Gastroesophageal sphincter (tissue), 4 donors: ENCODE data around the gene DHX57. TPM values are rescaled to one million over a fixed set of nuclear protein-coding genes. Genes with fewer than 3 reads are reported as not detected.

Experiments used
- ATAC-seq: fragments of 150-250 bp; one replicate; pipeline ENCODE4 v1.9.1; 2016; ENCODE audit warnings: mild to moderate bottlenecking, moderate library complexity
- H3K27ac ChIP-seq, 4 donors: fragments of 200-600 bp; sonication (generic) in 3 of 4; 1 replicate in 3 of 4; 2 replicates in 1 of 4; pipeline ENCODE4 v1.5.1; 2016 to 2019
- H3K27me3 ChIP-seq: fragments of 200-600 bp; sonication (generic); one replicate; pipeline ENCODE4 v1.5.1; 2019
- H3K36me3 ChIP-seq, 2 donors: fragments of 200-600 bp; sonication (generic); one replicate each; pipeline ENCODE4 v1.5.1; 2019; ENCODE audit warnings: control low read depth in 1 of 2
- H3K4me1 ChIP-seq, 3 donors: fragments of 200-600 bp; sonication (generic); 1 replicate in 2 of 3; 2 replicates in 1 of 3; pipeline ENCODE4 v1.5.1; 2016 to 2019; ENCODE audit warnings: control low read depth in 2 of 3
- H3K4me3 ChIP-seq, 2 donors: fragments of 200-600 bp; sonication (generic); one replicate each; pipeline ENCODE4 v1.5.1; 2019; ENCODE audit warnings: mild to moderate bottlenecking in 1 of 2, moderate library complexity in 1 of 2
- H3K9me3 ChIP-seq, 3 donors: fragments of 200-600 bp; sonication (generic); one replicate each; pipeline ENCODE4 v1.5.1; 2017 to 2019; ENCODE audit warnings: control low read depth in 2 of 3
- CTCF ChIP-seq, 4 experiments: fragments of 200-600 bp in 2 of 4; fragments of 450-650 bp in 2 of 4; sonication (generic) in 1 of 4; IDR thresholded peaks; one replicate each; pipeline ENCODE4 v1.5.1; 2017 to 2019; ENCODE audit warnings: antibody characterized with exemption in 4 of 4, mild to moderate bottlenecking in 2 of 4, moderate library complexity in 2 of 4
- EP300 ChIP-seq: sonication (generic); formaldehyde crosslinking; IDR thresholded peaks from one replicate; pipeline ENCODE4 v1.6.1; 2017; ENCODE audit warnings: antibody characterized with exemption, mild to moderate bottlenecking
- POLR2A ChIP-seq, 2 donors: fragments of 450-650 bp; IDR thresholded peaks; one replicate each; pipeline ENCODE4 v1.6.1; 2017; ENCODE audit warnings: antibody characterized with exemption in 2 of 2, mild to moderate bottlenecking in 2 of 2, moderate library complexity in 1 of 2
- POLR2AphosphoS5 ChIP-seq: sonication (generic); formaldehyde crosslinking; IDR thresholded peaks from one replicate; pipeline ENCODE4 v1.6.1; 2017; ENCODE audit warnings: antibody characterized with exemption
- WGBS, 2 donors: methylation state at CpG; one replicate each; pipeline ENCODE4 v1.1.5; 2018; ENCODE audit warnings: low coverage in 1 of 2; 5-methylcytosine and 5-hydroxymethylcytosine counted together
- total RNA-seq, 4 donors: library from RNA; depleted of rRNA; stranded (reverse); fragments of >200 nt; gene quantifications; one replicate each; pipeline ENCODE4 v1.1.0, GENCODE V29; 2016

Gene DHX57
- total RNA-seq, 4 donors from 2014 or later = 10.9 to 24.1 (median 20.1) TPM

GRCh38 chr2:38911191-38911590 lies 35.5 kb upstream of the DHX57 start:
- Histone ChIP-seq H3K36me3 (no peaks in the 10 kb centered on the region), H3K27ac (no peak overlapping the region), H3K27me3 (no peaks in the 10 kb centered on the region), H3K9me3 (no peaks in the 10 kb centered on the region), H3K4me1 (no peaks in the 10 kb centered on the region), H3K4me3 (no peak overlapping the region)
- WGBS, 2 donors = 79 to 93% methylated on average over 1 of the region's 1 CpG
- ATAC-seq = no peak
- TF ChIP-seq EP300 (no peak), CTCF (IDR thresholded peaks at IDR 0.05) (no peak), POLR2AphosphoS5 (no peak), POLR2A (IDR thresholded peaks at IDR 0.05) (no peak)

GRCh38 chr2:38909872-38910271 lies 34.1 kb upstream of the DHX57 start:
- 100% methylated on average over 1 of the region's 1 CpG for WGBS, 2 donors
- no peaks in the 10 kb centered on the region for H3K4me1 ChIP-seq
- no peak for TF ChIP-seq POLR2A (IDR thresholded peaks at IDR 0.05)
- H3K4me3 ChIP-seq = no peak overlapping the region
- H3K9me3 ChIP-seq = no peaks in the 10 kb centered on the region
- ATAC-seq = no peak
- H3K36me3 ChIP-seq = no peaks in the 10 kb centered on the region
- no peak overlapping the region for H3K27ac ChIP-seq
- H3K27me3 ChIP-seq = no peaks in the 10 kb centered on the region

- Histone ChIP-seq H3K27ac (no peak overlapping the region), H3K4me1 (no peaks in the 10 kb centered on the region), H3K4me3 (no peak overlapping the region), H3K9me3 (no peaks in the 10 kb centered on the region), H3K36me3 (no peaks in the 10 kb centered on the region), H3K27me3 (no peaks in the 10 kb centered on the region)
- TF ChIP-seq CTCF (IDR thresholded peaks at IDR 0.05) (no peak), EP300 (no peak), POLR2A (IDR thresholded peaks at IDR 0.05) (no peak), POLR2AphosphoS5 (no peak)
- ATAC-seq = no peak
- WGBS, 2 donors = 55 to 70% methylated on average over 1 to 2 of the region's 2 CpGs
These were observed 32.2 kb upstream of the DHX57 start for GRCh38 chr2:38907743-38908562.

GRCh38 chr2:38907242-38907641 lies 31.5 kb upstream of the DHX57 start:
- no peaks in the 10 kb centered on the region for H3K27me3 ChIP-seq
- H3K4me3 ChIP-seq = no peak overlapping the region
- TF ChIP-seq POLR2AphosphoS5 (no peak), CTCF (IDR thresholded peaks at IDR 0.05) (no peak), EP300 (no peak), POLR2A (IDR thresholded peaks at IDR 0.05) (no peak)
- no peak for ATAC-seq
- H3K4me1 ChIP-seq = no peaks in the 10 kb centered on the region
- H3K9me3 ChIP-seq = no peaks in the 10 kb centered on the region
- H3K27ac ChIP-seq = no peak overlapping the region
- H3K36me3 ChIP-seq = no peaks in the 10 kb centered on the region
- WGBS, 2 donors = 60 to 62% methylated on average over 1 of the region's 1 CpG

GRCh38 chr2:38905251-38905650 lies 29.5 kb upstream of the DHX57 start:
- Histone ChIP-seq H3K4me1 (no peaks in the 10 kb centered on the region), H3K27me3 (no peaks in the 10 kb centered on the region), H3K4me3 (no peak overlapping the region), H3K36me3 (no peaks in the 10 kb centered on the region), H3K27ac (no peak overlapping the region), H3K9me3 (no peaks in the 10 kb centered on the region)
- WGBS, 2 donors = 80 to 87% methylated on average over 2 of the region's 2 CpGs
- ATAC-seq = no peak
- no peak for TF ChIP-seq CTCF (IDR thresholded peaks at IDR 0.05)
